H9 (cell line): ENCODE data around the gene HORMAD2. TPM values are rescaled to one million over a fixed set of nuclear protein-coding genes. Genes with fewer than 3 reads are reported as not detected.

Experiments
- DNase-seq: peaks from one replicate; pipeline ENCODE4 v3.0.0-alpha.2; 2017
- H2AFZ ChIP-seq: one replicate; pipeline ENCODE4 v1.6.1; 2013; ENCODE audit warnings: mild to moderate bottlenecking, low read length, control low read depth, moderate library complexity
- H2AK5ac ChIP-seq: 2 replicates; pipeline ENCODE4 v1.6.1; 2013; ENCODE audit warnings: low read length, control low read depth, mixed read lengths; ENCODE audit not compliant: insufficient read length
- H2BK120ac ChIP-seq: one replicate; pipeline ENCODE4 v1.6.1; 2013; ENCODE audit warnings: low read depth, mild to moderate bottlenecking, low read length, control low read depth, inconsistent platforms; ENCODE audit not compliant: poor library complexity, severe bottlenecking
- H2BK12ac ChIP-seq: 2 replicates; pipeline ENCODE4 v1.6.1; 2013; ENCODE audit warnings: low read length, control low read depth, mixed read lengths, low read depth; ENCODE audit not compliant: insufficient read length
- H2BK15ac ChIP-seq: 2 replicates; pipeline ENCODE4 v1.6.1; 2013; ENCODE audit warnings: low read depth, low read length, control low read depth
- H2BK20ac ChIP-seq: one replicate; pipeline ENCODE4 v1.6.1; 2013; ENCODE audit warnings: low read depth, mild to moderate bottlenecking, low read length, control low read depth, inconsistent platforms; ENCODE audit not compliant: poor library complexity, severe bottlenecking
- H2BK5ac ChIP-seq: 2 replicates; pipeline ENCODE4 v1.6.1; 2013; ENCODE audit warnings: low read length, control low read depth, mixed read lengths; ENCODE audit not compliant: insufficient read length
- H3K14ac ChIP-seq: 2 replicates; pipeline ENCODE4 v1.6.1; 2013; ENCODE audit warnings: low read length, control low read depth; ENCODE audit not compliant: insufficient read depth
- H3K18ac ChIP-seq: 2 replicates; pipeline ENCODE4 v1.6.1; 2013; ENCODE audit warnings: low read depth, mild to moderate bottlenecking, mixed read lengths, low read length, control low read depth; ENCODE audit not compliant: insufficient read length
- H3K23ac ChIP-seq: 2 replicates; pipeline ENCODE4 v1.6.1; 2013; ENCODE audit warnings: low read length, control low read depth, mixed read lengths, low read depth; ENCODE audit not compliant: insufficient read length
- H3K23me2 ChIP-seq: 2 replicates; pipeline ENCODE4 v1.6.1; 2013; ENCODE audit warnings: low read depth, mild to moderate bottlenecking, mixed read lengths, low read length, control low read depth; ENCODE audit not compliant: insufficient read length, poor library complexity, severe bottlenecking
- H3K27ac ChIP-seq: 2 replicates; pipeline ENCODE4 v1.5.1; 2013; ENCODE audit warnings: low read length, control low read depth, mixed read lengths, low read depth; ENCODE audit not compliant: insufficient read length
- H3K27me3 ChIP-seq: 2 replicates; pipeline ENCODE4 v1.6.1; 2013; ENCODE audit warnings: low read length, control low read depth, inconsistent platforms; ENCODE audit not compliant: insufficient read depth
- H3K4ac ChIP-seq: 2 replicates; pipeline ENCODE4 v1.6.1; 2013; ENCODE audit warnings: low read depth, mild to moderate bottlenecking, control low read depth, inconsistent platforms, low read length, moderate library complexity
- H3K4me1 ChIP-seq: 2 replicates; pipeline ENCODE4 v1.6.1; 2013; ENCODE audit warnings: low read length, control low read depth, inconsistent platforms; ENCODE audit not compliant: insufficient read depth
- H3K4me2 ChIP-seq: 2 replicates; pipeline ENCODE4 v1.6.1; 2013; ENCODE audit warnings: low read length, control low read depth, mixed read lengths; ENCODE audit not compliant: insufficient read length, insufficient read depth
- H3K56ac ChIP-seq: 2 replicates; pipeline ENCODE4 v1.6.1; 2013; ENCODE audit warnings: low read depth, mild to moderate bottlenecking, mixed read lengths, low read length, control low read depth; ENCODE audit not compliant: insufficient read length
- H3K79me1 ChIP-seq: 2 replicates; pipeline ENCODE4 v1.6.1; 2013; ENCODE audit warnings: low read depth, mild to moderate bottlenecking, moderate library complexity, low read length, control low read depth, inconsistent platforms; ENCODE audit not compliant: insufficient read depth, poor library complexity, severe bottlenecking
- H3K79me2 ChIP-seq: 2 replicates; pipeline ENCODE4 v1.6.1; 2013; ENCODE audit warnings: low read length, control low read depth, inconsistent platforms; ENCODE audit not compliant: insufficient read depth
- H3K9ac ChIP-seq: 2 replicates; pipeline ENCODE4 v1.6.1; 2013; ENCODE audit warnings: low read length, control low read depth, mixed read lengths; ENCODE audit not compliant: insufficient read length; ENCODE audit errors: extremely low read depth
- H3K9me3 ChIP-seq: one replicate; pipeline ENCODE4 v1.6.1; 2013; ENCODE audit warnings: low read depth, low read length, inconsistent platforms; ENCODE audit not compliant: control insufficient read depth
- H3T11ph ChIP-seq: one replicate; pipeline ENCODE4 v1.6.1; 2013; ENCODE audit warnings: mild to moderate bottlenecking, low read length, control low read depth, inconsistent platforms
- H4K20me1 ChIP-seq: one replicate; pipeline ENCODE4 v1.6.1; 2013; ENCODE audit not compliant: control insufficient read depth, insufficient read length, insufficient read depth
- H4K5ac ChIP-seq: 2 replicates; pipeline ENCODE4 v1.6.1; 2013; ENCODE audit warnings: low read depth, mild to moderate bottlenecking, mixed read lengths, low read length, control low read depth; ENCODE audit not compliant: insufficient read length
- H4K8ac ChIP-seq: replicated peaks from 2 replicates; pipeline ENCODE4 v1.6.1; 2013; ENCODE audit warnings: low read length, control low read depth, mixed read lengths, low read depth; ENCODE audit not compliant: insufficient read length
- H4K91ac ChIP-seq: 2 replicates; pipeline ENCODE4 v1.6.1; 2013; ENCODE audit warnings: low read depth, mild to moderate bottlenecking, moderate library complexity, mixed read lengths, low read length, control low read depth; ENCODE audit not compliant: insufficient read length
- H3K27ac Mint-ChIP-seq, 3 experiments: 2 replicates in 2 of 3; 3 replicates in 1 of 3; pipeline ENCODE4 v1.8.0; 2020 to 2021; ENCODE audit warnings: mixed read lengths in 3 of 3, mild to moderate bottlenecking in 1 of 3, moderate library complexity in 1 of 3
- H3K27me3 Mint-ChIP-seq: 2 replicates; pipeline ENCODE4 v1.8.0; 2021; ENCODE audit warnings: low read depth, mild to moderate bottlenecking, moderate library complexity, mixed read lengths
- H3K36me3 Mint-ChIP-seq, 3 experiments: 2 replicates in 2 of 3; 3 replicates in 1 of 3; pipeline ENCODE4 v1.8.0; 2020 to 2021; ENCODE audit warnings: low read depth in 3 of 3, mixed read lengths in 3 of 3; ENCODE audit not compliant: insufficient read depth in 1 of 3
- H3K4me1 Mint-ChIP-seq, 2 experiments: 2 replicates each; pipeline ENCODE4 v1.8.0; 2020; ENCODE audit warnings: mixed read lengths in 2 of 2
- H3K4me3 Mint-ChIP-seq, 2 experiments: 2 replicates in 1 of 2; 3 replicates in 1 of 2; pipeline ENCODE4 v1.8.0; 2020 to 2021; ENCODE audit warnings: mild to moderate bottlenecking in 2 of 2, mixed read lengths in 2 of 2, moderate library complexity in 1 of 2
- H3K9me3 Mint-ChIP-seq, 2 experiments: 2 replicates in 1 of 2; 3 replicates in 1 of 2; pipeline ENCODE4 v1.8.0; 2020; ENCODE audit warnings: mild to moderate bottlenecking in 2 of 2, mixed read lengths in 2 of 2, moderate library complexity in 1 of 2
- WGBS: extraction: QIAGEN DNeasy Blood & Tissue Kit; methylation state at CpG from one replicate; pipeline ENCODE4 v1.1.7; 2013; ENCODE audit warnings: missing lambda C conversion rate, low lambda C conversion rate, mixed read lengths; ENCODE audit not compliant: insufficient read length; ENCODE audit errors: extremely low coverage; 5-methylcytosine and 5-hydroxymethylcytosine counted together
- total RNA-seq: library from RNA; stranded (reverse); gene quantifications from 2 replicates; pipeline ENCODE4 v1.2.1, GENCODE V29; 2021
- TF ChIP-seq, protein P1 (sequence below): fragments of 200-600 bp; sonication (generic); conservative IDR thresholded peaks from 3 replicates; pipeline ENCODE4 v1.8.0; 2021; ENCODE audit warnings: antibody characterized with exemption, mild to moderate bottlenecking

Gene HORMAD2
- total RNA-seq, 1 experiment from 2014 or later: not detected

- no peak overlapping the region for H3K27ac ChIP-seq
- H2AK5ac ChIP-seq: no peak overlapping the region
- no peaks in the 10 kb centered on the region for H3K4me1 ChIP-seq
- H3K27ac Mint-ChIP-seq: peak overlapping the region in 1 of 3 experiments; percentile 81; a peak in 1 of 7 replicates
- no peak overlapping the region for H3K4me2 ChIP-seq
- no peak overlapping the region for H4K5ac ChIP-seq
- no peak overlapping the region for H3K56ac ChIP-seq
- H4K91ac ChIP-seq: no peak overlapping the region
- H3K18ac ChIP-seq: no peak overlapping the region
- no peaks in the 10 kb centered on the region for H3K9me3 ChIP-seq
- H2BK120ac ChIP-seq: no peak overlapping the region
- H3K23me2 ChIP-seq: no peaks in the 10 kb centered on the region
- H3K79me1 ChIP-seq: no peaks in the 10 kb centered on the region
- no peak overlapping the region for H3K4me3 Mint-ChIP-seq
- TF ChIP-seq, protein P1, sequence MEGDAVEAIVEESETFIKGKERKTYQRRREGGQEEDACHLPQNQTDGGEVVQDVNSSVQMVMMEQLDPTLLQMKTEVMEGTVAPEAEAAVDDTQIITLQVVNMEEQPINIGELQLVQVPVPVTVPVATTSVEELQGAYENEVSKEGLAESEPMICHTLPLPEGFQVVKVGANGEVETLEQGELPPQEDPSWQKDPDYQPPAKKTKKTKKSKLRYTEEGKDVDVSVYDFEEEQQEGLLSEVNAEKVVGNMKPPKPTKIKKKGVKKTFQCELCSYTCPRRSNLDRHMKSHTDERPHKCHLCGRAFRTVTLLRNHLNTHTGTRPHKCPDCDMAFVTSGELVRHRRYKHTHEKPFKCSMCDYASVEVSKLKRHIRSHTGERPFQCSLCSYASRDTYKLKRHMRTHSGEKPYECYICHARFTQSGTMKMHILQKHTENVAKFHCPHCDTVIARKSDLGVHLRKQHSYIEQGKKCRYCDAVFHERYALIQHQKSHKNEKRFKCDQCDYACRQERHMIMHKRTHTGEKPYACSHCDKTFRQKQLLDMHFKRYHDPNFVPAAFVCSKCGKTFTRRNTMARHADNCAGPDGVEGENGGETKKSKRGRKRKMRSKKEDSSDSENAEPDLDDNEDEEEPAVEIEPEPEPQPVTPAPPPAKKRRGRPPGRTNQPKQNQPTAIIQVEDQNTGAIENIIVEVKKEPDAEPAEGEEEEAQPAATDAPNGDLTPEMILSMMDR: no peak
- H3T11ph ChIP-seq: no peak overlapping the region
- no peak overlapping the region for H2AFZ ChIP-seq
- peaks cover 5% of the 10 kb centered on the region for H3K27me3 Mint-ChIP-seq
- H2BK15ac ChIP-seq: no peak overlapping the region
- WGBS: no CpG with 5 or more reads among the region's 4 CpGs
- H2BK5ac ChIP-seq: no peak overlapping the region
- no peak overlapping the region for H3K14ac ChIP-seq
- no peak overlapping the region for H3K4ac ChIP-seq
- no peak overlapping the region for H3K9ac ChIP-seq
- no peaks in the 10 kb centered on the region for H3K36me3 Mint-ChIP-seq
- H4K8ac ChIP-seq: no peak overlapping the region
- H3K23ac ChIP-seq: no peak overlapping the region
- DNase-seq: no peak
- no peaks in the 10 kb centered on the region for H4K20me1 ChIP-seq
- H3K4me1 Mint-ChIP-seq: no peaks in the 10 kb centered on the region
- no peaks in the 10 kb centered on the region for H3K9me3 Mint-ChIP-seq
- no peak overlapping the region for H2BK20ac ChIP-seq
- no peaks in the 10 kb centered on the region for H3K79me2 ChIP-seq
- no peaks in the 10 kb centered on the region for H3K27me3 ChIP-seq
- H2BK12ac ChIP-seq: no peak overlapping the region
These were observed 52.2 kb downstream of the HORMAD2 start for GRCh38 chr22:30132290-30132996.
